ENCODE measurements around the gene PCDHGA9. TPM values are rescaled to one million over a fixed set of nuclear protein-coding genes. Genes with fewer than 3 reads are reported as not detected.
"Not testable (repeated sequence)": the region's sequence is repeated elsewhere in the genome, so short reads cannot be mapped to it uniquely, and the experiment has no call there.

Gene PCDHGA9
- total RNA-seq, 3 donors from 2014 or later: 7.8 to 16.7 (median 13.8) TPM

DNA sequence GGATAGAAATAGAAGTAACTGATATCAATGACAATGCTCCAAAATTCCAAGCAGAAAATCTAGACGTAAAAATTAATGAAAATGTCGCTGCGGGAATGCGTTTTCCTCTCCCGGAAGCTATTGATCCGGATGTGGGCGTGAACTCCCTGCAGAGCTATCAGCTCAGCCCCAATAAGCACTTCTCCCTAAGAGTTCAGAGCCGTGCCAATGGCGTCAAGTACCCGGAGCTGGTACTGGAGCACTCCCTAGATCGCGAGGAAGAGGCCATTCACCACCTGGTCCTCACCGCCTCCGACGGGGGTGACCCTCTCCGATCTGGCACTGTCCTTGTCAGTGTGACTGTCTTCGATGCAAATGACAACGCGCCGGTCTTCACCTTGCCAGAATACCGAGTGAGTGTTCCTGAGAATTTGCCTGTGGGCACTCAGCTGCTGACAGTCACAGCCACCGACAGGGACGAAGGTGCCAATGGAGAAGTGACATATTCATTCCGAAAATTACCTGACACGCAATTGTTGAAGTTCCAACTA, 11.0 kb downstream of the PCDHGA9 start:
- DNase-seq (ENCODE audit: low spot score in 2 of 2): no peak
- intact Hi-C loops (cut with DNase I; ENCODE audit: low total_unique reads): no loop called here
- no peak for TF ChIP-seq POLR2AphosphoS5 (IDR thresholded peaks at IDR 0.05)
- Histone ChIP-seq H3K27ac (no peak overlapping the region), H3K4me1 (no peaks in the 10 kb centered on the region), H3K9me3 (peaks cover 73 to 99% of the 10 kb centered on the region in 2 donors), H3K4me3 (peak overlapping the region; percentile 29 to 59 (median 30)), H3K27me3 (no peaks in the 10 kb centered on the region), H3K36me3 (no peaks in the 10 kb centered on the region)

DNA sequence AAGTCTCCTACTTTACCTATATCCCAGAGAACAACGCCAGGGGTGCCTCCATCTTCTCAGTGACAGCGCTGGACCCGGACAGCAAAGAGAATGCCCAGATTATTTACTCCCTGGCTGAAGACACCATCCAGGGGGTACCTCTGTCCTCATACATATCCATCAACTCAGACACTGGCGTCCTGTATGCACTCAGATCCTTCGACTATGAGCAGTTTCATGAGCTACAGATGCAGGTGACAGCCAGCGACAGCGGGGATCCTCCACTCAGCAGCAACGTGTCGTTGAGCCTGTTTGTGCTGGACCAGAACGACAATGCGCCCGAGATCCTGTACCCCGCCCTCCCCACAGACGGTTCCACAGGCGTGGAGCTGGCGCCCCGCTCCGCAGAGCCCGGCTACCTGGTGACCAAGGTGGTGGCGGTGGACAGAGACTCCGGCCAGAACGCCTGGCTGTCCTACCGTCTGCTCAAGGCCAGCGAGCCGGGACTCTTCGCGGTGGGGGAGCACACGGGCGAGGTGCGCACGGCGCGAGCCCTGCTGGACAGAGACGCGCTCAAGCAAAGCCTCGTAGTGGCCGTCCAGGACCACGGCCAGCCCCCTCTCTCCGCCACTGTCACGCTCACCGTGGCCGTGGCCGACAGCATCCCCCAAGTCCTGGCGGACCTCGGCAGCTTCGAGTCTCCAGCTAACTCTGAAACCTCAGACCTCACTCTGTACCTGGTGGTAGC, 12.1 kb downstream of the PCDHGA9 start:
- H3K27me3 ChIP-seq; H3K27ac ChIP-seq; H3K36me3 ChIP-seq; DNase-seq (ENCODE audit: low spot score in 2 of 2); intact Hi-C loops (cut with DNase I; ENCODE audit: low total_unique reads); H3K4me1 ChIP-seq: not testable (repeated sequence)
- Histone ChIP-seq H3K9me3 (peaks cover 73 to 99% of the 10 kb centered on the region in 2 donors), H3K4me3 (peak overlapping the region in 1 of 3 donors; percentile 31)

- H3K4me1 ChIP-seq; H3K36me3 ChIP-seq; H3K27ac ChIP-seq; DNase-seq (ENCODE audit: low spot score in 2 of 2); intact Hi-C loops (cut with DNase I; ENCODE audit: low total_unique reads); H3K27me3 ChIP-seq: not testable (repeated sequence)
- Histone ChIP-seq H3K4me3 (peak overlapping the region in 1 of 3 donors; percentile 12), H3K9me3 (peaks cover 72 to 99% of the 10 kb centered on the region in 2 donors)
Observed at GRCh38 chr5:141415275-141415618, 12.7 kb downstream of the PCDHGA9 start.

GRCh38 chr5:141417494-141418172, 15.1 kb downstream of the PCDHGA9 start, which contains the start of gene PCDHGB7:
Gene PCDHGB7 (plus strand): TSS chr5:141417677. CDS start chr5:141417860, 183 bp downstream.
- not testable (repeated sequence) for H3K4me1 ChIP-seq, H3K27me3 ChIP-seq, H3K36me3 ChIP-seq
- Histone ChIP-seq H3K27ac (peak within 1 kb of the TSS in 1 of 2 donors; percentile 57), H3K9me3 (peaks cover 78 to 99% of the 10 kb centered on the region in 2 donors), H3K4me3 (peak within 1 kb of the TSS; percentile 39 to 63 (median 40))
- TF ChIP-seq CTCF (IDR thresholded peaks at IDR 0.05): peak; percentile 37 to 64 (median 37)
- intact Hi-C loops (cut with DNase I; ENCODE audit: low total_unique reads): loop anchor here (1.0 kb wide), 1 partner anchor 8 kb away; no protein-coding TSS in a partner anchor
- DNase-seq (ENCODE audit: low spot score in 2 of 2): peak in 1 of 2 donors; percentile 48

- no peak for TF ChIP-seq POLR2A (IDR thresholded peaks at IDR 0.05)
- no peak for TF ChIP-seq POLR2AphosphoS5 (IDR thresholded peaks at IDR 0.05)
- TF ChIP-seq CTCF (IDR thresholded peaks at IDR 0.05): no peak
- Histone ChIP-seq H3K9me3 (peaks cover 77 to 99% of the 10 kb centered on the region in 2 donors), H3K27me3 (no peaks in the 10 kb centered on the region), H3K4me3 (peak overlapping the region in 1 of 3 donors; percentile 40), H3K4me1 (no peaks in the 10 kb centered on the region), H3K27ac (no peak overlapping the region), H3K36me3 (no peaks in the 10 kb centered on the region)
- no peak for DNase-seq (ENCODE audit: low spot score in 2 of 2)
- intact Hi-C loops (cut with DNase I; ENCODE audit: low total_unique reads): no loop called here
Observed at GRCh38 chr5:141419074-141419880, 16.7 kb downstream of the PCDHGA9 start.

DNA sequence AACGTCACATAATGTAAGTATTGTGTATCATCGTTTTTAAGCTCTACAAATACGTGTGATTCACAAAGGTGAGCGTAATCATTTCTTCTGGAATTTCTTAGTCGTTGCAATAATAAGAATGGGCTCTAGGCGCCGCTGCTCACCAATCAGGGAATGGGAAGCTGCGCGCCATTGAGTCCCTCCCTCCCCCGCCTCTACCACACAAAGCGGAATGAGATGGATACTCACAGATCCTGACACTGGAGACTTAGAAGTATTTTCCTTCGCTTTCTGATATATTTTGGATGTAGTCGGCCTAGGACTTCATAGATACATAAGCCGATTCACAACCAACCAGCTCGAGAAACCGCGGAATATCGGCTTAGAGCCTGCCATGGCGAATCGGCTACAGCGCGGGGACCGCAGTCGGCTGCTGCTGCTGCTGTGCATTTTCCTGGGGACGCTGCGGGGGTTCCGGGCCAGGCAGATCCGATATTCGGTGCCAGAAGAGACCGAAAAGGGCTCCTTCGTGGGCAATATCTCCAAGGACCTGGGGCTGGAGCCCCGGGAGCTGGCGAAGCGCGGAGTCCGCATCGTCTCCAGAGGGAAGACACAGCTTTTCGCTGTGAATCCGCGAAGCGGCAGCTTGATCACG, 18.4 kb downstream of the PCDHGA9 start, which contains the start of gene PCDHGA11:
Gene PCDHGA11, plus strand, starts transcription at position 197 of the 634 bp plus-strand sequence. Its CDS starts 177 bp downstream, at position 374.
- no peak for DNase-seq (ENCODE audit: low spot score in 2 of 2)
- H3K4me3 ChIP-seq: peak within 1 kb of the TSS; percentile 0 to 54 (median 22)
- intact Hi-C loops (cut with DNase I; ENCODE audit: low total_unique reads): loop anchor here (10.0 kb wide), 1 partner anchor 134 kb away; no protein-coding TSS in a partner anchor
- H3K27ac ChIP-seq: no peak within 1 kb of the TSS
- H3K9me3 ChIP-seq: peaks cover 80 to 100% of the 10 kb centered on the region in 2 donors
- H3K36me3 ChIP-seq: no peaks in the 10 kb centered on the region
- TF ChIP-seq CTCF (IDR thresholded peaks at IDR 0.05) (no peak), POLR2AphosphoS5 (IDR thresholded peaks at IDR 0.05) (no peak), POLR2A (IDR thresholded peaks at IDR 0.05) (no peak)
- no peaks in the 10 kb centered on the region for H3K27me3 ChIP-seq
- no peaks in the 10 kb centered on the region for H3K4me1 ChIP-seq

Data from breast epithelium (tissue), 4 donors.